Uterus (tissue), 4 donors: ENCODE data around the gene GPR65. TPM values are rescaled to one million over a fixed set of nuclear protein-coding genes. Genes with fewer than 3 reads are reported as not detected.
"Not testable (repeated sequence)": the region's sequence is repeated elsewhere in the genome, so short reads cannot be mapped to it uniquely, and the experiment has no call there.

Experiments used
- DNase-seq, 2 donors: peaks; one replicate each; pipeline ENCODE4 v3.0.0-alpha.2; 2019 to 2020
- H3K27ac ChIP-seq, 2 donors: fragments of 200-600 bp; sonication (generic); 1 replicate in 1 of 2; 2 replicates in 1 of 2; pipeline ENCODE4 v1.5.1; 2016 to 2018
- H3K27me3 ChIP-seq, 2 donors: fragments of 200-600 bp; sonication (generic); one replicate each; pipeline ENCODE4 v1.5.1; 2018 to 2019; ENCODE audit warnings: control low read depth in 1 of 2
- H3K36me3 ChIP-seq, 2 donors: fragments of 200-600 bp; sonication (generic); one replicate each; pipeline ENCODE4 v1.5.1; 2019; ENCODE audit warnings: control low read depth in 1 of 2
- H3K4me1 ChIP-seq, 2 donors: fragments of 200-600 bp; sonication (generic); one replicate each; pipeline ENCODE4 v1.5.1; 2018 to 2019; ENCODE audit warnings: control low read depth in 1 of 2
- H3K4me3 ChIP-seq, 2 donors: fragments of 200-600 bp; sonication (generic); 1 replicate in 1 of 2; 2 replicates in 1 of 2; pipeline ENCODE4 v1.5.1; 2018 to 2019; ENCODE audit warnings: mild to moderate bottlenecking in 1 of 2
- H3K9me3 ChIP-seq, 2 donors: fragments of 200-600 bp; sonication (generic); one replicate each; pipeline ENCODE4 v1.5.1; 2019; ENCODE audit warnings: control low read depth in 1 of 2
- POLR2A ChIP-seq, 2 donors: fragments of 450-650 bp; IDR thresholded peaks; one replicate each; pipeline ENCODE4 v1.6.1; 2016; ENCODE audit warnings: antibody characterized with exemption in 2 of 2, mild to moderate bottlenecking in 1 of 2, moderate library complexity in 1 of 2
- intact Hi-C: fragments of 100-400 bp; cut with DNase I; formaldehyde crosslinking; loops from one replicate; pipeline ENCODE4 v1.15.1; 2023; ENCODE audit warnings: low total_unique reads
- total RNA-seq, 4 donors: library from RNA; depleted of rRNA in 3 of 4; stranded (reverse); fragments of >200 nt in 3 of 4; gene quantifications; one replicate each; pipeline versions ENCODE4 v1.1.0 to v1.2.4, GENCODE V29; 2014 to 2023
- TF ChIP-seq, protein P1 (sequence below), 4 experiments: fragments of 200-600 bp in 2 of 4; fragments of 450-650 bp in 2 of 4; sonication (generic) in 2 of 4; IDR thresholded peaks; one replicate each; pipeline ENCODE4 v1.5.1; 2016 to 2019; ENCODE audit warnings: antibody characterized with exemption in 4 of 4, mild to moderate bottlenecking in 2 of 4, moderate library complexity in 1 of 4
- donor health status: DM: yes; HTN: yes; CAD: no.

Gene GPR65
- total RNA-seq, 4 donors from 2014 or later, result 0.76 to 2.6 (median 1.6) TPM

DNA sequence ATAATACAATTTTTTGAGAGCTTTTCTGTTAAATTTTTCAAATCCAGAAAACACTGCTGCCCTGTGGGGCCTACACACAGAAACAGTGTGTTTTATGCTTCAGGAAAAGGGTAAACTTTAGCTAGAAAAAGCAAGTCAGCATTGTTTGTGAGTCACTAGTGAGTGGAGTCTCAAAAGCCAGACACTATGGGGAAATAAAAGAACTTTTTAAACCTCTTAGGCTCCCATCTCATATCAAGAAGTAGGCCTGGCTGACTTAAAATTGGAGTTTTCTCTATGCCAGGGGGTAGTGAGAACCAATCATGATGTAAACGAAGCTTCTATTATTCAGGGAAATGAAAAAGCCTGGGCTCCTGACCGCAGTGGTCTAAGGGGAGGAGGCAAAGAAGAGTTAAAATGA is 12.6 kb downstream of the GPR65 start:
- no peaks in the 10 kb centered on the region for H3K36me3 ChIP-seq
- intact Hi-C loops, result no loop called here
- H3K27me3 ChIP-seq, result no peaks in the 10 kb centered on the region
- TF ChIP-seq POLR2A (IDR thresholded peaks at IDR 0.05), result no peak
- TF ChIP-seq, protein P1, sequence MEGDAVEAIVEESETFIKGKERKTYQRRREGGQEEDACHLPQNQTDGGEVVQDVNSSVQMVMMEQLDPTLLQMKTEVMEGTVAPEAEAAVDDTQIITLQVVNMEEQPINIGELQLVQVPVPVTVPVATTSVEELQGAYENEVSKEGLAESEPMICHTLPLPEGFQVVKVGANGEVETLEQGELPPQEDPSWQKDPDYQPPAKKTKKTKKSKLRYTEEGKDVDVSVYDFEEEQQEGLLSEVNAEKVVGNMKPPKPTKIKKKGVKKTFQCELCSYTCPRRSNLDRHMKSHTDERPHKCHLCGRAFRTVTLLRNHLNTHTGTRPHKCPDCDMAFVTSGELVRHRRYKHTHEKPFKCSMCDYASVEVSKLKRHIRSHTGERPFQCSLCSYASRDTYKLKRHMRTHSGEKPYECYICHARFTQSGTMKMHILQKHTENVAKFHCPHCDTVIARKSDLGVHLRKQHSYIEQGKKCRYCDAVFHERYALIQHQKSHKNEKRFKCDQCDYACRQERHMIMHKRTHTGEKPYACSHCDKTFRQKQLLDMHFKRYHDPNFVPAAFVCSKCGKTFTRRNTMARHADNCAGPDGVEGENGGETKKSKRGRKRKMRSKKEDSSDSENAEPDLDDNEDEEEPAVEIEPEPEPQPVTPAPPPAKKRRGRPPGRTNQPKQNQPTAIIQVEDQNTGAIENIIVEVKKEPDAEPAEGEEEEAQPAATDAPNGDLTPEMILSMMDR (IDR thresholded peaks at IDR 0.05), result no peak
- no peak overlapping the region for H3K4me3 ChIP-seq
- no peak overlapping the region for H3K27ac ChIP-seq
- no peaks in the 10 kb centered on the region for H3K4me1 ChIP-seq
- DNase-seq, result no peak
- H3K9me3 ChIP-seq, result no peaks in the 10 kb centered on the region

DNA sequence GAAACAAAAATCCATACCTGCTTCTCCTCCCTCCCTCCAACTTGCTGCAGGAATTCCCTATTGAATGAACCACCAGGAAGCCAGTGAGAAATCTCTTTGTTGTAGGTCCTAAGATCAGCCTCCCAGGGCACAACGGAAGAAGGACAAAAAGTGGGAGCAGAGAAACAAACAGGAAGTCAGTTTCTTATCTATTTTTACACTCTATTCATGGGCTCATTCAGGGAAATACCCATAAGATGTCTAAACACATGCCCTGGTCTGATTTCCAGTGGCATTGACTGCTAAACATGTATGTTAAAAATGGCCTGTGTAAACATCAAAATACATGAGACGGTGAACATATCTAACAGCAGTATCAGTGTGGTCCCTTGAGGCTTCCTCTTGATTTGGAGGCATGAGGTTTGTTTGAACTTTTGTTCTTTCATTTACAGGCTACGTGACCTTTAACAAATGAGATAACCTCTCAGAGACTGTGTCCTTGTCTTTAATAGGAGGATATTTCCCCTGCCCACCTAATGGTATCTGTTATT is 18.8 kb downstream of the GPR65 start:
- H3K36me3 ChIP-seq, result no peaks in the 10 kb centered on the region
- no peak for DNase-seq
- H3K4me1 ChIP-seq, result no peaks in the 10 kb centered on the region
- H3K27me3 ChIP-seq, result no peaks in the 10 kb centered on the region
- no peak overlapping the region for H3K27ac ChIP-seq
- TF ChIP-seq, protein P1 (IDR thresholded peaks at IDR 0.05), result no peak
- no peak for TF ChIP-seq POLR2A (IDR thresholded peaks at IDR 0.05)
- H3K9me3 ChIP-seq, result no peaks in the 10 kb centered on the region
- no peak overlapping the region for H3K4me3 ChIP-seq
- intact Hi-C loops, result no loop called here

DNA sequence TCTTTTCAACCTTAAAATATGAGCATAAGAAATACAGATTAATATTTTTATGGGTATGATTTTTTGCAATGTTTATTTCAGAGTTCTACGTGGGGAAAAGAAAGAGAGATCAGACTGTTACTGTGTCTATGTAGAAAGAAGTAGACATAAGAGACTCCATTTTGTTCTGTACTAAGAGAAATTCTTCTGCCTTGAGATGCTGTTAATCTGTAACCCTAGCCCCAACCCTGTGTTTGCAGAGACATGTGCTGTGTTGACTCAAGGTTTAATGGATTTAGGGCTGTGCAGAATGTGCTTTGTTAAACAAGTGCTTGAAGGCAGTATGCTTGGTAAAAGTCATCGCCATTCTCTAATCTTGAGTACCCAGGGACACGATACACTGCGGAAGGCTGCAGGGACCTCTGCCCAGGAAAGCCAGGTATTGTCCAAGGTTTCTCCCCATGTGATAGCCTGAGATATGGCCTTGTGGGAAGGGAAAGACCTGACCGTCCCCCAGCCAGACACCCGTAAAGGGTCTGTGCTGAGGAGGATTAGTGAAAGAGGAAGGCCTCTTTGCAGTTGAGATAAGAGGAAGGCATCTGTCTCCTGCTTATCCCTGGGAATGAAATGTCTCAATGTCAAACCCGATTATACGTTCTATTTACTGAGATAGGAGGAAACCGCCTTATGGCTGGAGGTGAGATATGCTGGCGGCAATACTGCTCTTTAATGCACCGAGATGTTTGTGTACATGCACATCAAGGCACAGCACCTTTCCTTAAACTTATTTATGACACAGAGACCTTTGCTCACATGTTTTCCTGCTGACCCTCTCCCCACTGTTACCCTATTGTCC is 19.5 kb downstream of the GPR65 start:
- intact Hi-C loops, H3K9me3 ChIP-seq, H3K4me3 ChIP-seq, DNase-seq, H3K27me3 ChIP-seq, H3K4me1 ChIP-seq, H3K36me3 ChIP-seq, H3K27ac ChIP-seq: not testable (repeated sequence)

DNA sequence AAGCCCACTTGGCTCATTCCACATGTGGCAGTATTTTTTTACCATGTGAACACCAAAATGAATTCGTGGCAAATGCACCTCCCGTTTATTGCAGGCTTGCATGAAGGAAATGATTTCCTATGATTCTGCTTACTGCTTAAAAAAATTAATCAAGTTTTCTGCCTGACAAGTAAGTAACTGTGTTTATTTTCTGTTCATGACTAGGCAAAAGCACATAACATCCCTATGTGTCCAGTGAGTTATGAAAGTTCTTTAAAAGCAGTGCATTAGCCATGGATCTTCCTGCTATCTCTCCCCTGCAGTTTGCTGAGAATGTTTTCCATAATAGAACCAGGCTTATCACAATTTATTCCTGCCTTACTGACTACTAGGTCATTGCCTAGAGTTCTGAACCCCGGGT is 20.4 kb downstream of the GPR65 start:
- H3K4me1 ChIP-seq, result no peaks in the 10 kb centered on the region
- DNase-seq, result no peak
- no peaks in the 10 kb centered on the region for H3K36me3 ChIP-seq
- no peaks in the 10 kb centered on the region for H3K9me3 ChIP-seq
- H3K27ac ChIP-seq, result no peak overlapping the region
- intact Hi-C loops, result no loop called here
- H3K4me3 ChIP-seq, result no peak overlapping the region
- no peaks in the 10 kb centered on the region for H3K27me3 ChIP-seq
- TF ChIP-seq, protein P1 (IDR thresholded peaks at IDR 0.05), result no peak
- TF ChIP-seq POLR2A (IDR thresholded peaks at IDR 0.05), result no peak

DNA sequence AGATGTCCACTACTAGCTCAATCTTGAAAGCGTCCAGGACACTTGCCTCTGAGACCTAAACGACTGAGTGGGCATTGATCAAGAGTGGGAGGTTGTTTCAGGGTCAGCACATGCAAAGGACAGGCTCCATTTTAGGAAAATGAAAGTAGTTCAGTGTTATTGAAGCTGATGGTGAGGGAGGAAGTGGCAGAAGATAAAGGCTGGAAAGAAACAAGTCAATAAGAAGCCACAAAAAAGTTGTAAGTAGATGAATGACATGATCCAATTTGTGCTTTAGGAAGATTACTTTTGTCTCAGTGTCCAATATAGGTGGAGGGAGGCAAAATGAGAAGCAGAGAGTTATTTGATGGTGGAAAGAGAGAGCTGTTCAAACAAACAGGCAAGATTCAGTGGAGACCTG is 22.0 kb downstream of the GPR65 start:
- TF ChIP-seq, protein P1 (IDR thresholded peaks at IDR 0.05), result no peak
- no peak for TF ChIP-seq POLR2A (IDR thresholded peaks at IDR 0.05)
- Histone ChIP-seq H3K4me3 (no peak overlapping the region), H3K4me1 (no peaks in the 10 kb centered on the region), H3K9me3 (no peaks in the 10 kb centered on the region), H3K36me3 (no peaks in the 10 kb centered on the region), H3K27me3 (no peaks in the 10 kb centered on the region), H3K27ac (no peak overlapping the region)
- intact Hi-C loops, result no loop called here
- DNase-seq, result no peak
